ENCODE results near the gene ADAMTS12.
A peak's percentile ranks its signal among the peaks of the same experiment; 100 is the strongest.
"Not testable (repeated sequence)": the region's sequence is repeated elsewhere in the genome, so short reads cannot be mapped to it uniquely, and the experiment has no call there.

ADAMTS12 gene

GRCh38 chr5:33931136-33931535 lies 39.3 kb upstream of the ADAMTS12 start:
- TF ChIP-seq CTCF (conservative IDR thresholded peaks at IDR 0.05; ENCODE audit: control insufficient read depth, insufficient read depth, low read depth, low read length): no peak
- no peak overlapping the region for H3K4me3 ChIP-seq (ENCODE audit: control insufficient read depth, low read depth, low read length)
- no peak for DNase-seq (ENCODE audit: low read depth)

DNA sequence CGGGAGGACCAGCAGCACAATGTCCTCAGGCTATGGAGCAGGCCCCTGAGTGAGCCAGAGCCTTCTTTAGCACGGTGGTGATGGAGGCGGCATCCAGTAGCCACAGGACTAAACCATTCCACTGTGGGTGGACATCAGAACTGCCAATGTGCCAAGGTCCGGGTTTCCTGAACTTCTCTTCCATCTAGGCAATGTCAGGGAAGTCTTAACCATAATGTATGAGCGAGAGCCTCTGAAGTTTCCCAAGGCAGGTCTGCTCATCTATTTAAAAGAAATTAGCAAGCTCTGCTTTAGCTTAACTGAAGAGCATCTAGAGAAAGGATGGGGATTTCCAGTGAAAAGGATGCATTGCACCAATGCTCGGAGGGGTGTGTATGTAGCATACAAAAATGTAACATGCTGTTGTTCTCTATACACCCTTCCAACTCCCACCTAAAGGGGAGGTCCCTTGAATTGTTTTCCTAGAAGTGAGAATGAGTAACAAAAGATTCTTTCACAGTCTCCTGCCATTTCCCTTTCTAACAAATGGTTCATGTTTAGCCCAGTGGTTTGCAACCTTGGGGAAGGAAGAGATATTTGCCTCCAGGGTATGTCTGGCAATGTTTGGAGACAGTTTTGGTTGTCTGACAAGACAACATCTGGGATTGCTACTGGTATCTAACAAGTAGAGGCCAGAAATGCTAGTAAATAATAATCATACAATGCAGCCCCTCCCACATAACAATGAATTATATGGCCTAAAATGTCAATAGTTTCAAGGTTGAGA lies 38.3 kb upstream of the ADAMTS12 start:
- no peak overlapping the region for H3K4me3 ChIP-seq (ENCODE audit: control insufficient read depth, low read depth, low read length)
- TF ChIP-seq CTCF (conservative IDR thresholded peaks at IDR 0.05; ENCODE audit: control insufficient read depth, insufficient read depth, low read depth, low read length): no peak
- DNase-seq (ENCODE audit: low read depth): peak; percentile 46

- TF ChIP-seq CTCF (conservative IDR thresholded peaks at IDR 0.05; ENCODE audit: control insufficient read depth, insufficient read depth, low read depth, low read length): no peak
- no peak overlapping the region for H3K4me3 ChIP-seq (ENCODE audit: control insufficient read depth, low read depth, low read length)
- no peak for DNase-seq (ENCODE audit: low read depth)
Measured at GRCh38 chr5:33928283-33928682, 36.5 kb upstream of the ADAMTS12 start.

- H3K4me3 ChIP-seq (ENCODE audit: control insufficient read depth, low read depth, low read length): no peak overlapping the region
- DNase-seq (ENCODE audit: low read depth): no peak
- no peak for TF ChIP-seq CTCF (conservative IDR thresholded peaks at IDR 0.05; ENCODE audit: control insufficient read depth, insufficient read depth, low read depth, low read length)
Measured at GRCh38 chr5:33927685-33928084, 35.9 kb upstream of the ADAMTS12 start.

DNA sequence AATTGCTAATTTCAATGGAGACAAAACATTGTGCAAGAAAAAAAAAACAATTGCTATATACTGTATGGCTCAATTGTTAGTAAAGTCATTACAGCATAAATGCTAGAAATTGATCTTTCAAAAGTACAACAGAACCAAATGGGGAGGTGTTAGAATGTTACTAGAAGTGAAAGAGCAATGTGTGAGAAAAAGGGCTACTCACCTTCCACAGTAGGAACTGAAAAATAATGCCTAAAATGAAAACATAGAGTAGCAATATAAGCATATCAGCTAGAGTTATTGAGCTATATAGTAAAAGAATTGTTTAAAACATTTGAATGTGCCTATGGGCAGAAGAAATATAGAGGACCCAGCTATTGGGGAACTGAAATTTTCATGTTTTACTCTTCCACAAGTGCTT lies 33.5 kb upstream of the ADAMTS12 start:
- no peak for DNase-seq (ENCODE audit: low read depth)
- TF ChIP-seq CTCF (conservative IDR thresholded peaks at IDR 0.05; ENCODE audit: control insufficient read depth, insufficient read depth, low read depth, low read length): no peak

DNA sequence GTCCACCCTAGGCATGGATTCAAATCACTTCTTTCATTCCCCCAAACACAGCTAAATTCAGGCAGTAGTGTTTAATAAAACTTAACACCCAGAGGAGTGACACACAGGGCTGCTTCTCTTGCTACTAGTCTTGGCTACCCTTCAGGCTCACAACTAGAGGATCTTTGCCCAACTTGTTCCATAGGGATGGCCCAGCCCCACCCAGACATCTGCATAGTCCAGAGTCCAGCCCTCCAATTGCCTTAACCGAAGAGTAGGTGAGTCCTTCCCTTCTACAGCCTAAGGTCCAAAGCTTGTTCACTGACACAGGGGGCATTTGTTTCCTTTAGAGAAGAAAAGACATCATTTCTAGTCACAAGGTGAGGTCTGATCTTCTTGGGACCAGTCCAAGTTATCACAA lies 29.2 kb upstream of the ADAMTS12 start:
- no peak overlapping the region for H3K4me3 ChIP-seq (ENCODE audit: control insufficient read depth, low read depth, low read length)
- no peak for TF ChIP-seq CTCF (conservative IDR thresholded peaks at IDR 0.05; ENCODE audit: control insufficient read depth, insufficient read depth, low read depth, low read length)
- DNase-seq (ENCODE audit: low read depth): no peak

More for the DNA sequence above, 33.5 kb upstream of the ADAMTS12 start:
- no peak overlapping the region for H3K4me3 ChIP-seq (ENCODE audit: control insufficient read depth, low read depth, low read length)

DNA sequence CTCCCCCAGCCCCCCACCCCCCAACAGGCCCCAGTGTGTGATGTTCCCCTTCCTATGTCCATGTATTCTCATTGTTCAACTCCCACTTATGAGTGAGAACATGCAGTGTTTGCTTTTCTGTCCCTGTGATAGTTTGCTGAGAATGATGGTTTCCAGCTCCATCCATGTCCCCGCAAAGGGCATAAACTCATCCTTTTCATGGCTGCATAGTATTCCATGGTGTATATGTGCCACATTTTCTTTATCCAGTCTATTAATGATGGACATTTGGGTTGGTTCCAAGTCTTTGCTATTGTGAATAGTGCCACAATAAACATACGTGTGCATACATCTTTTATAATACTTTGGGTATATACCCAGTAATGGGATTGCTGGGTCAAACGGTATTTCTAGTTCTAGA lies 23.1 kb upstream of the ADAMTS12 start:
- H3K4me3 ChIP-seq (ENCODE audit: control insufficient read depth, low read depth, low read length): not testable (repeated sequence)

DNA sequence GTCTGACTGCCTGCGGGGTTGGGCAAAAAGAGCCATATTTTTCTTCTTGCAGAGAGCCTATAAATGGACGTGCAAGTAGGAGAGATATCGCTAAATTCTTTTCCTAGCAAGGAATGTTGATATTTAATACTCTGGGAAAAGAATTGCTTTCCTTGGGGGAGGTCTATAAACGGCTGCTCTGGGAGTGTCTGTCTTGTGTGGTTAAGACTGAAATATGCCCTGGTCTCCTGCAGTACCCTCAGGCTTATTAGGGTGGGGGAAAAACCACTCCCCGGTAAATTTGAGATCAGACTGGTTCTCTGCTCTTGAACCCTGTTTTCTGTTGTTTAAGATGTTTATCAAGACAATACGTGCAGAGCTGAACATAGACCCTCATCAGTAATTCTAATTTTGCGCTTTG lies 14.5 kb upstream of the ADAMTS12 start:
- not testable (repeated sequence) for H3K4me3 ChIP-seq (ENCODE audit: control insufficient read depth, low read depth, low read length); DNase-seq (ENCODE audit: low read depth)

More for the DNA sequence above, 23.1 kb upstream of the ADAMTS12 start:
- not testable (repeated sequence) for DNase-seq (ENCODE audit: low read depth)

Data from fibroblast of mammary gland (primary cell).